OCI-LY3 (cell line): ENCODE results near the gene ALDH16A1.

ENCODE experiments used
- H2AFZ ChIP-seq: fragments of 200-600, 300-600 bp; shearing (Covaris generic); 2 replicates; pipeline ENCODE4 v1.6.0; 2014; ENCODE audit warnings: antibody characterized with exemption, low read depth, low read length
- H3K27ac ChIP-seq: fragments of 200-600, 300-600 bp; sonication (generic); 2 replicates; pipeline ENCODE4 v1.5.1; 2014; ENCODE audit warnings: mild to moderate bottlenecking, low read length, moderate library complexity, mixed read lengths
- H3K27me3 ChIP-seq: fragments of 200-600, 300-600 bp; sonication (generic); 2 replicates; pipeline ENCODE4 v1.6.1; 2014; ENCODE audit warnings: low read depth, low read length, mixed read lengths
- H3K36me3 ChIP-seq: fragments of 200-600, 300-600 bp; sonication (generic); replicated peaks from 2 replicates; pipeline ENCODE3; 2014; ENCODE audit warnings: low read depth, low read length, mixed read lengths
- H3K4me1 ChIP-seq: fragments of 300-600, 200-600 bp; sonication (generic); 2 replicates; pipeline ENCODE4 v1.6.1; 2014; ENCODE audit warnings: low read length, mixed read lengths
- H3K4me2 ChIP-seq: fragments of 200-600, 300-600 bp; sonication (generic); 2 replicates; pipeline ENCODE4 v1.6.1; 2014; ENCODE audit warnings: low read length, mixed read lengths
- H3K4me3 ChIP-seq: fragments of 300-600, 200-600 bp; sonication (generic); 2 replicates; pipeline ENCODE4 v1.5.1; 2014; ENCODE audit warnings: antibody characterized with exemption, mild to moderate bottlenecking, low read length, moderate library complexity
- H3K79me2 ChIP-seq: fragments of 300-600, 200-600 bp; shearing (Covaris generic); 2 replicates; pipeline ENCODE4 v1.6.1; 2014; ENCODE audit warnings: mild to moderate bottlenecking, low read length, mixed read lengths
- H3K9ac ChIP-seq: fragments of 300-600, 200-600 bp; shearing (Covaris generic); 2 replicates; pipeline ENCODE4 v1.6.0; 2014; ENCODE audit warnings: mild to moderate bottlenecking, low read length, moderate library complexity
- H3K9me3 ChIP-seq: fragments of 200-600, 300-600 bp; shearing (Covaris generic); 2 replicates; pipeline ENCODE4 v1.6.1; 2014; ENCODE audit warnings: low read length, mixed read lengths; ENCODE audit not compliant: insufficient read depth
- H4K20me1 ChIP-seq: fragments of 200-600, 300-600 bp; sonication (generic); 2 replicates; pipeline ENCODE4 v1.6.1; 2016; ENCODE audit warnings: low read length, mixed read lengths; ENCODE audit not compliant: insufficient read depth
- EZH2phosphoT487 ChIP-seq: fragments of 200-600 bp; shearing (Covaris generic); IDR thresholded peaks from 2 replicates; pipeline ENCODE4 v1.6.1; 2018; ENCODE audit warnings: antibody characterized with exemption, mixed run types, low read depth
- TF ChIP-seq, protein P1 (sequence below): fragments of 200-600, 300-600 bp; sonication (generic); IDR thresholded peaks from 2 replicates; pipeline ENCODE4 v1.5.1; 2014; ENCODE audit warnings: antibody characterized with exemption, low read length, low read depth

Gene ALDH16A1

DNA sequence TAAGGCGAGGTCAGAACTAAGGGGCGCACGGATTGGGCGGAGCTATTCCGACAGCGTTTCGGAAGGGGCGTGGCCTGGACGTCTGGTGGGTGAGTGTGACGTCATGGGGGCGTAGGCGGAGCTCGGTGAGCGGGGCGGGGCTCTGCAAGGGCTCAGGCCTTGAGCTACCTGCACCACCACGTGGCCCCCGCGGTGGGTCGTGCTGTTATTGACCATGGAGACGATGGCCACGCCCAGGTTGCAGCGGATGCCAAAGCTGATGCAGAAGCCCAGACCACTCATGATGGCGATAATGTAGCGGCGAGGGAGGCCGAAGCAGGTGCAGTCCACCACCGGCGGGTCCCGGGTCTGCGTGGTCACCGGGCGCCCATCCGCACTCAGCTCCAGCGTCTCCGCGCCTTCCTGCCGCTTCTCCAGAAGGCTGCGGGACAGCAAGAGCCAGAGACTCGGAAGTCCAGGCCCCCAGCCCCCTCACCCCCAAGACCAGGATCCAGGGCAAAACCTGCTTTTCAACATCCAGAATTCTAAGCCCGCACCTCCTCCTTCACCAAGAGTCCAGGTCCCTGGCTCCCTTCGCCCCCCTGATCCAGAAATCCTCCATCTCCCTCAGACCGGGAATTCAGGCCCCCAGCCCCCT lies 16.5 kb upstream of the ALDH16A1 start:
- Histone ChIP-seq H3K9me3 (no peaks in the 10 kb centered on the region), H3K27ac (no peak overlapping the region), H3K4me3 (no peak overlapping the region), H3K9ac (no peak overlapping the region), H2AFZ (no peak overlapping the region), H3K27me3 (peaks cover 38% of the 10 kb centered on the region), H3K4me2 (no peak overlapping the region), H4K20me1 (no peaks in the 10 kb centered on the region), H3K79me2 (no peaks in the 10 kb centered on the region), H3K4me1 (no peaks in the 10 kb centered on the region), H3K36me3 (no peaks in the 10 kb centered on the region)
- TF ChIP-seq, protein P1, sequence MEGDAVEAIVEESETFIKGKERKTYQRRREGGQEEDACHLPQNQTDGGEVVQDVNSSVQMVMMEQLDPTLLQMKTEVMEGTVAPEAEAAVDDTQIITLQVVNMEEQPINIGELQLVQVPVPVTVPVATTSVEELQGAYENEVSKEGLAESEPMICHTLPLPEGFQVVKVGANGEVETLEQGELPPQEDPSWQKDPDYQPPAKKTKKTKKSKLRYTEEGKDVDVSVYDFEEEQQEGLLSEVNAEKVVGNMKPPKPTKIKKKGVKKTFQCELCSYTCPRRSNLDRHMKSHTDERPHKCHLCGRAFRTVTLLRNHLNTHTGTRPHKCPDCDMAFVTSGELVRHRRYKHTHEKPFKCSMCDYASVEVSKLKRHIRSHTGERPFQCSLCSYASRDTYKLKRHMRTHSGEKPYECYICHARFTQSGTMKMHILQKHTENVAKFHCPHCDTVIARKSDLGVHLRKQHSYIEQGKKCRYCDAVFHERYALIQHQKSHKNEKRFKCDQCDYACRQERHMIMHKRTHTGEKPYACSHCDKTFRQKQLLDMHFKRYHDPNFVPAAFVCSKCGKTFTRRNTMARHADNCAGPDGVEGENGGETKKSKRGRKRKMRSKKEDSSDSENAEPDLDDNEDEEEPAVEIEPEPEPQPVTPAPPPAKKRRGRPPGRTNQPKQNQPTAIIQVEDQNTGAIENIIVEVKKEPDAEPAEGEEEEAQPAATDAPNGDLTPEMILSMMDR, result no peak
- TF ChIP-seq EZH2phosphoT487, result no peak

DNA sequence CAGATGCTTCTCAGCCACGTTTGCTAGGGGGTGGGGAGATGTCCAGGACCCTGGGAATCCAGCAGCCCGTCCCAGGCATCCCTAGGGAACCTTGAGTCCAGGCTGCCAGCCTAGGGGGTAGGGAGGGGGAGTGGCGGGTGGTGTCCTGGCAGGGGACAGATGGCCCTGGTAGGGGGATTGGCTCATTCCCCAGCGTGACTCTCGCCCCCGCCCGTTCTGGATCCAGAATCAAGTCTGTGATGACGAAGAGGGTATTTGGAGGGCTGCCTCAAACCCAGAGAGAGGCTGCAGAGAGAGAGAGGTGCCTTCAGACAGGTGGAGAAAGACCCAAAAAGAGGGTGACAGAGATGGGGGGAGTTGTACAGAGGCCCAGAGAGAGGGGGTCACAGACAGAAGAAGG lies 15.8 kb upstream of the ALDH16A1 start:
- no peaks in the 10 kb centered on the region for H4K20me1 ChIP-seq

DNA sequence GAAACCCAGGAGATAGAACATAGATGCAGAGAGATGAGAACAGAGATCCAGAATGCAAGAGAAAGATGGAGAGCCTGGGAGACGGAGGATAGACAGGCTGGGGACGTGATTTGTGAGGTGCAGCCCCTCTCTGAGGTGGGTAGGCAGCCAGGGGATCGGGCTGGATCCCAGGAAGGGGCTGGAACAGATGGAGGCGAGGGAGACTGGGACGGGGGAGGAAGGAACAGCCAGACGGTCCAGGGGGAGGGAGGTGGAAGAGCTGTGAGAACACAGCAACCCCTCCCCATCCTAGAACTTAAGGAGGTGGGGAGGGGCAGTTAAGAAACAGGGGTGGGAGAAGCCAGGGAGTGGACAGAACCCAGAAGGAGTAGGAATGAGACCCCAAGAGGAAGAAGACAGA lies 14.8 kb upstream of the ALDH16A1 start:
- Histone ChIP-seq H3K4me1 (peaks cover 4% of the 10 kb centered on the region; the same call in 1 of the 2 replicates), H4K20me1 (no peaks in the 10 kb centered on the region), H3K36me3 (no peaks in the 10 kb centered on the region), H2AFZ (no peak overlapping the region), H3K4me3 (no peak overlapping the region), H3K9me3 (no peaks in the 10 kb centered on the region), H3K4me2 (no peak overlapping the region), H3K27me3 (peaks cover 48% of the 10 kb centered on the region), H3K27ac (no peak overlapping the region), H3K9ac (no peak overlapping the region), H3K79me2 (no peaks in the 10 kb centered on the region)
- no peak for TF ChIP-seq EZH2phosphoT487
- TF ChIP-seq, protein P1, result no peak

More for the DNA sequence above, 15.8 kb upstream of the ALDH16A1 start:
- Histone ChIP-seq H3K79me2 (no peaks in the 10 kb centered on the region), H3K4me2 (no peak overlapping the region), H3K4me1 (peaks cover under 1% of the 10 kb centered on the region; the same call in 1 of the 2 replicates), H3K4me3 (no peak overlapping the region), H3K27me3 (peaks cover 45% of the 10 kb centered on the region), H3K27ac (no peak overlapping the region), H3K9ac (no peak overlapping the region), H3K36me3 (no peaks in the 10 kb centered on the region), H2AFZ (no peak overlapping the region), H3K9me3 (no peaks in the 10 kb centered on the region)
- TF ChIP-seq, protein P1, result no peak
- no peak for TF ChIP-seq EZH2phosphoT487

DNA sequence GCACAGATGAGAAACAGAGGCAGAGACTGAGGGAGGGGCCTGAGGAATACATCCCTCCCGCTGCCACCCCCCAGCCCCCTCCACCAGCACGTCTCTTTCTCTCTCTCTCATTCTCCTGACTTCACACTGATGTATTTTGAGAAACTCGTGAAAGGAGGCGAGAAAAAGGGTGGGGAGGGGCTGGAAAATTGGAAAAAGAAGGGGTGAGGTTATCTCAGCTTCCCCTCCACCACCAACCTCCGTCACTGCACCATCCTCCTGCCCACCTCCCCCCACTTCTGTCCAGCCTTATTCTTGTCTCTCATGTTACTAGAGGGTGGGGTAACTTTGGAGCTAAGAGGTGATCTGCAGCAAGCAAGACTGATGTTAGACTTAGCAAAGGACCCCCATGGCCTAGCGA lies 13.2 kb upstream of the ALDH16A1 start:
- Histone ChIP-seq H3K4me2 (no peak overlapping the region), H3K9me3 (no peaks in the 10 kb centered on the region), H3K9ac (no peak overlapping the region), H3K4me3 (no peak overlapping the region), H3K27me3 (peaks cover 48% of the 10 kb centered on the region), H3K4me1 (peaks cover 4% of the 10 kb centered on the region; the same call in 1 of the 2 replicates), H3K79me2 (no peaks in the 10 kb centered on the region), H3K27ac (no peak overlapping the region), H3K36me3 (no peaks in the 10 kb centered on the region), H2AFZ (no peak overlapping the region), H4K20me1 (no peaks in the 10 kb centered on the region)
- no peak for TF ChIP-seq EZH2phosphoT487
- TF ChIP-seq, protein P1, result no peak
